HEK293 (cell line): Measurements from ENCODE around the gene LMF1.

Experiments used
- CTCF ChIA-PET: fragments of 350-600 bp; formaldehyde crosslinking; extraction: SDS; loops from one replicate; lab custom pipeline; 2021; ENCODE audit warnings: antibody characterized with exemption; lab: Yijun Ruan, JAX
- POLR2A ChIA-PET: fragments of 300-600 bp; formaldehyde crosslinking; extraction: SDS; loops from one replicate; lab custom pipeline; 2020; ENCODE audit warnings: antibody characterized with exemption, inconsistent platforms; lab: Yijun Ruan, JAX
- H3K27ac ChIP-seq: fragments of 200-500 bp; sonication (Bioruptor generic); 2 replicates; pipeline ENCODE4 v1.5.1; 2014; ENCODE audit warnings: low read depth, low read length, control low read depth, inconsistent platforms; ENCODE audit errors: extremely low read depth
- H3K36me3 ChIP-seq, 2 experiments: fragments of 200-500 bp in 1 of 2; sonication (Bioruptor generic) in 1 of 2; 1 replicate in 1 of 2; 2 replicates in 1 of 2; pipeline ENCODE4 v1.5.1; 2014 to 2017; ENCODE audit warnings: inconsistent platforms in 2 of 2, low read length in 2 of 2; ENCODE audit not compliant: control insufficient read depth in 2 of 2, insufficient read depth in 1 of 2
- H3K4me1 ChIP-seq: fragments of 200-500 bp; sonication (Bioruptor generic); 2 replicates; pipeline ENCODE4 v1.5.1; 2014; ENCODE audit warnings: mild to moderate bottlenecking, low read length, inconsistent platforms; ENCODE audit not compliant: control insufficient read depth, insufficient read depth
- H3K4me3 ChIP-seq: 2 replicates; pipeline ENCODE4 v1.5.1; 2011; ENCODE audit warnings: low read depth, mild to moderate bottlenecking, control low read depth, low read length, moderate library complexity
- H3K9me3 ChIP-seq: fragments of 200-500 bp; sonication (Bioruptor generic); 2 replicates; pipeline ENCODE4 v1.5.1; 2014; ENCODE audit warnings: low read depth, low read length, inconsistent platforms; ENCODE audit not compliant: control insufficient read depth, insufficient read depth
- GLI2 ChIP-seq: fragments of 450-650 bp; formaldehyde crosslinking; IDR thresholded peaks from 2 replicates; pipeline ENCODE4; 2017; ENCODE audit warnings: missing biosample characterization, missing genetic modification characterization, low read depth, borderline replicate concordance
- GLIS2 ChIP-seq: fragments of 450-650 bp; formaldehyde crosslinking; IDR thresholded peaks from 2 replicates; pipeline ENCODE4 v1.5.1; 2016; ENCODE audit warnings: missing biosample characterization, missing genetic modification characterization
- SALL2 ChIP-seq: fragments of 450-650 bp; formaldehyde crosslinking; IDR thresholded peaks from 2 replicates; pipeline ENCODE4 v1.5.0; 2017; ENCODE audit warnings: missing biosample characterization, mild to moderate bottlenecking, missing genetic modification characterization, borderline replicate concordance
- SCRT2 ChIP-seq: fragments of 450-650 bp; formaldehyde crosslinking; IDR thresholded peaks from 2 replicates; pipeline ENCODE4 v1.5.1; 2016; ENCODE audit warnings: missing biosample characterization, missing genetic modification characterization
- SP2 ChIP-seq: fragments of 450-650 bp; formaldehyde crosslinking; IDR thresholded peaks from 2 replicates; pipeline ENCODE4 v1.5.1; 2016; ENCODE audit warnings: missing biosample characterization, missing genetic modification characterization
- SP7 ChIP-seq: fragments of 450-650 bp; formaldehyde crosslinking; IDR thresholded peaks from 2 replicates; pipeline ENCODE4 v1.5.1; 2016; ENCODE audit warnings: missing biosample characterization, missing genetic modification characterization
- TRIM28 ChIP-seq: IDR thresholded peaks from 2 replicates; pipeline ENCODE4 v1.6.1; 2011; ENCODE audit warnings: low read length, control low read depth, borderline replicate concordance
- YY2 ChIP-seq: fragments of 450-650 bp; formaldehyde crosslinking; IDR thresholded peaks from 2 replicates; pipeline ENCODE4 v1.5.1; 2016; ENCODE audit warnings: missing biosample characterization, missing genetic modification characterization
- ZBTB49 ChIP-seq: fragments of 450-650 bp; formaldehyde crosslinking; IDR thresholded peaks from 2 replicates; pipeline ENCODE4 v1.5.1; 2016; ENCODE audit warnings: missing biosample characterization, missing genetic modification characterization, low read depth
- ZEB2 ChIP-seq: fragments of 450-650 bp; formaldehyde crosslinking; IDR thresholded peaks from 2 replicates; pipeline ENCODE4 v1.5.1; 2016; ENCODE audit warnings: missing biosample characterization, missing genetic modification characterization
- ZNF10 ChIP-seq: fragments of 450-650 bp; formaldehyde crosslinking; IDR thresholded peaks from 2 replicates; pipeline ENCODE4 v1.5.1; 2017; ENCODE audit warnings: missing biosample characterization, missing genetic modification characterization
- ZNF132 ChIP-seq: fragments of 450-650 bp; formaldehyde crosslinking; IDR thresholded peaks from 2 replicates; pipeline ENCODE4 v1.5.1; 2017; ENCODE audit warnings: missing biosample characterization, missing genetic modification characterization, borderline replicate concordance
- ZNF157 ChIP-seq: fragments of 450-650 bp; formaldehyde crosslinking; IDR thresholded peaks from 2 replicates; pipeline ENCODE4 v1.5.1; 2016; ENCODE audit warnings: missing biosample characterization, missing genetic modification characterization
- ZNF221 ChIP-seq: fragments of 450-650 bp; formaldehyde crosslinking; IDR thresholded peaks from 2 replicates; pipeline ENCODE4 v1.5.1; 2017; ENCODE audit warnings: missing biosample characterization, missing genetic modification characterization, borderline replicate concordance
- ZNF223 ChIP-seq: fragments of 450-650 bp; formaldehyde crosslinking; IDR thresholded peaks from 2 replicates; pipeline ENCODE4 v1.5.1; 2016; ENCODE audit warnings: missing biosample characterization, missing genetic modification characterization
- ZNF26 ChIP-seq: fragments of 450-650 bp; formaldehyde crosslinking; IDR thresholded peaks from 2 replicates; pipeline ENCODE4 v1.5.1; 2016; ENCODE audit warnings: missing biosample characterization, missing genetic modification characterization
- ZNF354C ChIP-seq: fragments of 450-650 bp; formaldehyde crosslinking; IDR thresholded peaks from 2 replicates; pipeline ENCODE4 v1.5.1; 2016; ENCODE audit warnings: missing biosample characterization, missing genetic modification characterization, low read depth, borderline replicate concordance
- ZNF423 ChIP-seq: fragments of 450-650 bp; formaldehyde crosslinking; IDR thresholded peaks from 2 replicates; pipeline ENCODE4 v1.5.1; 2016; ENCODE audit warnings: missing biosample characterization, missing genetic modification characterization
- ZNF433 ChIP-seq: fragments of 450-650 bp; formaldehyde crosslinking; IDR thresholded peaks from 2 replicates; pipeline ENCODE4 v1.5.1; 2016; ENCODE audit warnings: missing biosample characterization, missing genetic modification characterization, low read depth
- ZNF585B ChIP-seq: fragments of 450-650 bp; formaldehyde crosslinking; IDR thresholded peaks from 2 replicates; pipeline ENCODE4 v1.5.1; 2016; ENCODE audit warnings: missing biosample characterization, missing genetic modification characterization
- ZNF610 ChIP-seq: fragments of 450-650 bp; formaldehyde crosslinking; IDR thresholded peaks from 2 replicates; pipeline ENCODE4 v1.5.1; 2016; ENCODE audit warnings: missing biosample characterization, missing genetic modification characterization, borderline replicate concordance
- ZNF621 ChIP-seq: fragments of 450-650 bp; formaldehyde crosslinking; IDR thresholded peaks from 2 replicates; pipeline ENCODE4 v1.5.1; 2017; ENCODE audit warnings: missing biosample characterization, missing genetic modification characterization
- ZNF639 ChIP-seq: fragments of 450-650 bp; formaldehyde crosslinking; IDR thresholded peaks from 2 replicates; pipeline ENCODE4 v1.5.1; 2016; ENCODE audit warnings: missing biosample characterization, missing genetic modification characterization
- ZNF701 ChIP-seq: fragments of 450-650 bp; formaldehyde crosslinking; IDR thresholded peaks from 2 replicates; pipeline ENCODE4 v1.5.1; 2016; ENCODE audit warnings: missing biosample characterization, missing genetic modification characterization
- ZNF777 ChIP-seq: fragments of 450-650 bp; formaldehyde crosslinking; IDR thresholded peaks from 2 replicates; pipeline ENCODE4 v1.5.1; 2017; ENCODE audit warnings: missing biosample characterization, missing genetic modification characterization, borderline replicate concordance

The LMF1 gene

GRCh38 chr16:873243-873661 is 97.5 kb downstream of the LMF1 start:
- no peak for TF ChIP-seq ZNF221 (tag by site-specific recombination)
- TF ChIP-seq ZNF585B = no peak
- no peak for TF ChIP-seq ZEB2 (tag by site-specific recombination)
- no peak for TF ChIP-seq ZNF423
- no peak for TF ChIP-seq ZNF639 (tag by site-specific recombination)
- H3K4me1 ChIP-seq = no peaks in the 10 kb centered on the region
- POLR2A ChIA-PET = no interaction called here

GRCh38 chr16:872436-873242 is 98.1 kb downstream of the LMF1 start:
- peak; percentile 47; the same call in 1 of the 2 replicates for TF ChIP-seq SCRT2 (tag by site-specific recombination)
- no peak for TF ChIP-seq ZNF26 (tag by site-specific recombination)
- TF ChIP-seq ZNF621 (tag by site-specific recombination) = no peak
- no peak for TF ChIP-seq ZNF354C (tag by site-specific recombination)
- Histone ChIP-seq H3K9me3 (no peaks in the 10 kb centered on the region), H3K36me3 (no peaks in the 10 kb centered on the region), H3K4me1 (no peaks in the 10 kb centered on the region), H3K27ac (no peak overlapping the region), H3K4me3 (no peak overlapping the region)
- ChIA-PET CTCF (interaction anchor here (1.0 kb wide), 1 partner anchor 11 kb away, joined by 3 read pairs; no protein-coding TSS in a partner anchor), POLR2A (no interaction called here)

More at GRCh38 chr16:873243-873661, 97.5 kb downstream of the LMF1 start:
- no peaks in the 10 kb centered on the region for H3K36me3 ChIP-seq
- H3K4me3 ChIP-seq = no peak overlapping the region
- no peak overlapping the region for H3K27ac ChIP-seq
- no peaks in the 10 kb centered on the region for H3K9me3 ChIP-seq
- CTCF ChIA-PET = interaction anchor here (1.0 kb wide), 1 partner anchor 10 kb away, joined by 3 read pairs; no protein-coding TSS in a partner anchor

DNA sequence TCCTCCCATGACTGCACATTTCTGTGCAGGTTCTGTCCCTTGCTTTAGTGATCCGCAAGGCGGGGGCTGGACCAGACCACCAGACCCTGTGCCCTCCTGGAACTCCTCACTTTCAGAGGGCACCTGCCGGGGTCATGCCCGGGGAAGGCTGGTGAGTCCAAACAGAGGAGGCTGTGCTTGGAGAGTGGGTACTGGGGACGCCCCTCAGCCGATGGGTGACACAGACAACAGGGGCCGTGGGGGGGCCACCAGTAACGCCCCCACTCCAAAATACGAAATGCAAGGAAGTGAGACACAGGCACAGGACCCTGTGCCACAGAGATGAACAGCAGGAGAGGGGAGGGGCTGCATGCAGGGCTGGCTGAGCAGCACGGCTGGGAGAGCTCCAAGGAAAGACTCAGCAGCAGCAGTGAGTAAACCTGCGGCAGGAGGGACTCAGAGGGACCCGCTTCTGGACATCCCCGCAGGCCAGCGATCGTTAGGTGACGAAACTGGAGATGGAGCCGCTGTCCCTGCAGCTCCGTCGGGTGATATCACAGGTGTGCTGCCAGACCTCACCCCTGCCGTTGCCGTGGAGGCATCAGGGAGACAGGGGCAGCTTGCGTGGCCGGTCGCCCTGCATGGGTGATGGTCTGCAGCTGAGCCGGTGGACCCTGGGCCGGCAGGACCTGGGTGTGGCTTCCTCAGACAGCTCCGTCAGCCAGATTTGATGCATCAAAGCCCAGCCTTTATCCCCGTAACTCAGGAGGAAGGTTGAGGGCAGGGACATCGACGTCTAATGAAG is 99.0 kb downstream of the LMF1 start:
- Histone ChIP-seq H3K9me3 (no peaks in the 10 kb centered on the region), H3K4me1 (no peaks in the 10 kb centered on the region), H3K4me3 (no peak overlapping the region), H3K36me3 (no peaks in the 10 kb centered on the region), H3K27ac (no peak overlapping the region)
- ChIA-PET CTCF (interaction anchor here (1.0 kb wide), 1 partner anchor 11 kb away, joined by 3 read pairs; no protein-coding TSS in a partner anchor), POLR2A (interaction anchor here (0.5 kb wide), 1 partner anchor 1983 kb away, joined by 3 read pairs; no protein-coding TSS in a partner anchor)
- TF ChIP-seq ZNF132 (tag by site-specific recombination) (no peak), ZNF610 (tag by site-specific recombination) (no peak), ZBTB49 (tag by site-specific recombination) (no peak), GLIS2 (no peak), ZNF10 (tag by site-specific recombination) (no peak), SALL2 (tag by site-specific recombination) (no peak), SP2 (tag by site-specific recombination) (no peak), ZNF157 (tag by site-specific recombination) (no peak), ZNF777 (tag by site-specific recombination) (no peak), YY2 (tag by site-specific recombination) (no peak), SP7 (tag by site-specific recombination) (no peak), ZNF433 (tag by site-specific recombination) (no peak), TRIM28 (no peak), ZNF701 (no peak), ZNF223 (tag by site-specific recombination) (no peak), GLI2 (tag by site-specific recombination) (no peak)
